Endodermal cell (in vitro differentiated cells): Measurements from ENCODE around the gene LPIN1. TPM values are rescaled to one million over a fixed set of nuclear protein-coding genes. Genes with fewer than 3 reads are reported as not detected.
A peak's percentile ranks its signal among the peaks of the same experiment; 100 is the strongest.

Experiments
- DNase-seq: peaks from one replicate; pipeline ENCODE4 v3.0.0-alpha.2; 2017
- H3K27ac ChIP-seq: 2 replicates; pipeline ENCODE4 v1.5.1; 2013; ENCODE audit warnings: mild to moderate bottlenecking, low read depth, low read length, moderate library complexity
- H3K27me3 ChIP-seq: 2 replicates; pipeline ENCODE4 v1.6.1; 2013; ENCODE audit warnings: mild to moderate bottlenecking, low read length, moderate library complexity; ENCODE audit not compliant: insufficient read depth, control insufficient read depth, poor library complexity, severe bottlenecking
- H3K36me3 ChIP-seq: 2 replicates; pipeline ENCODE4 v1.7.0; 2013; ENCODE audit warnings: mild to moderate bottlenecking, low read length, moderate library complexity; ENCODE audit not compliant: control insufficient read depth, insufficient read depth
- H3K4me1 ChIP-seq: one replicate; pipeline ENCODE4 v1.7.0; 2013; ENCODE audit warnings: low read length; ENCODE audit not compliant: control insufficient read depth, insufficient read depth
- H3K4me3 ChIP-seq: 2 replicates; pipeline ENCODE4 v1.5.1; 2013; ENCODE audit warnings: mild to moderate bottlenecking, low read length, moderate library complexity
- H3K9ac ChIP-seq: 2 replicates; pipeline ENCODE4 v1.6.1; 2013; ENCODE audit warnings: mild to moderate bottlenecking, low read length, moderate library complexity; ENCODE audit not compliant: poor library complexity, severe bottlenecking; ENCODE audit errors: extremely low read depth
- H3K9me3 ChIP-seq: 2 replicates; pipeline ENCODE4 v1.6.1; 2013; ENCODE audit warnings: mild to moderate bottlenecking, low read length, moderate library complexity; ENCODE audit not compliant: control insufficient read depth
- H3K27ac Mint-ChIP-seq: 2 replicates; pipeline ENCODE4 v1.8.0; 2020; ENCODE audit warnings: mixed read lengths
- H3K27me3 Mint-ChIP-seq: 2 replicates; pipeline ENCODE4 v1.8.0; 2021; ENCODE audit warnings: mild to moderate bottlenecking, mixed read lengths; ENCODE audit not compliant: insufficient read depth
- H3K36me3 Mint-ChIP-seq: 2 replicates; pipeline ENCODE4 v1.8.0; 2020; ENCODE audit warnings: low read depth, mixed read lengths
- H3K4me1 Mint-ChIP-seq: 2 replicates; pipeline ENCODE4 v1.8.0; 2020; ENCODE audit warnings: mixed read lengths
- H3K4me3 Mint-ChIP-seq: 2 replicates; pipeline ENCODE4 v1.8.0; 2020; ENCODE audit warnings: mild to moderate bottlenecking, moderate library complexity, mixed read lengths
- H3K9me3 Mint-ChIP-seq: 2 replicates; pipeline ENCODE4 v1.8.0; 2020; ENCODE audit warnings: mild to moderate bottlenecking, mixed read lengths
- WGBS, 2 experiments: methylation state at CpG; one replicate each; pipeline versions ENCODE4 v1.1.5 to v1.1.7; 2013; ENCODE audit warnings: missing lambda C conversion rate in 2 of 2, mixed read lengths in 1 of 2; ENCODE audit not compliant: insufficient coverage in 1 of 2, insufficient read length in 1 of 2; 5-methylcytosine and 5-hydroxymethylcytosine counted together
- total RNA-seq, 2 donors: library from RNA; stranded (reverse); fragmentation: NEBNext Ultra II Directional in 1 of 2; extraction: Animal tissue kit (Norgen Biotek cat#: 25700) in 1 of 2; gene quantifications; 2 replicates in 1 of 2; 3 replicates in 1 of 2; pipeline ENCODE4 v1.2.1, GENCODE V29; 2021
- TF ChIP-seq, protein P1 (sequence below): fragments of 200-600 bp; sonication (generic); conservative IDR thresholded peaks from 2 replicates; pipeline ENCODE4 v1.5.0; 2021; ENCODE audit warnings: antibody characterized with exemption, mild to moderate bottlenecking

Gene LPIN1
- total RNA-seq, 2 donors from 2014 or later: 23.9 to 24.3 TPM

DNA sequence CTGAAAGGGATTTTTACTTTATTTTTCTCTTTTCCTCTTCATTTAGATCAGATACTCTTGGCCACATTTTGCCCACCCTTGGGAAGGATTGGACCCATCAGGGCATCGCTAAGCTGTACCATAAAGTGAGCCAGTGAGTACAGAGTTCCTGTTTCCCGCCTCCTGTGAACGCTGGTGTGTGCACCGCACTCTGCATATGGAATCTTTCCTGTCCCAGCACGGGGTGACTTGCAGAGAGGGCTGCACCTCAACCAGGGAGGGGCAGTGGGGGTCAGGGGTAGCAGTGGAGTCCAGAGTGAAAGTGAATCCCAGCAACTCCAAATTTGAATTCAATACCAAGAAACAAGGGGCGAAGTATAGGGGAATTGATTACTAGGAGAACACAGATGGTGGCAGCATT is 58.6 kb downstream of the LPIN1 start:
- Mint-ChIP-seq H3K4me3 (no peak overlapping the region), H3K27me3 (no peaks in the 10 kb centered on the region), H3K4me1 (no peaks in the 10 kb centered on the region), H3K36me3 (peaks cover 46% of the 10 kb centered on the region), H3K9me3 (no peaks in the 10 kb centered on the region), H3K27ac (no peak overlapping the region)
- 91 to 95% methylated on average over 2 to 6 of the region's 6 CpGs for WGBS, 2 experiments
- peak; percentile 20 for DNase-seq
- no peaks in the 10 kb centered on the region for H3K9me3 ChIP-seq
- peaks cover 60% of the 10 kb centered on the region for H3K36me3 ChIP-seq
- no peaks in the 10 kb centered on the region for H3K27me3 ChIP-seq
- TF ChIP-seq, protein P1, sequence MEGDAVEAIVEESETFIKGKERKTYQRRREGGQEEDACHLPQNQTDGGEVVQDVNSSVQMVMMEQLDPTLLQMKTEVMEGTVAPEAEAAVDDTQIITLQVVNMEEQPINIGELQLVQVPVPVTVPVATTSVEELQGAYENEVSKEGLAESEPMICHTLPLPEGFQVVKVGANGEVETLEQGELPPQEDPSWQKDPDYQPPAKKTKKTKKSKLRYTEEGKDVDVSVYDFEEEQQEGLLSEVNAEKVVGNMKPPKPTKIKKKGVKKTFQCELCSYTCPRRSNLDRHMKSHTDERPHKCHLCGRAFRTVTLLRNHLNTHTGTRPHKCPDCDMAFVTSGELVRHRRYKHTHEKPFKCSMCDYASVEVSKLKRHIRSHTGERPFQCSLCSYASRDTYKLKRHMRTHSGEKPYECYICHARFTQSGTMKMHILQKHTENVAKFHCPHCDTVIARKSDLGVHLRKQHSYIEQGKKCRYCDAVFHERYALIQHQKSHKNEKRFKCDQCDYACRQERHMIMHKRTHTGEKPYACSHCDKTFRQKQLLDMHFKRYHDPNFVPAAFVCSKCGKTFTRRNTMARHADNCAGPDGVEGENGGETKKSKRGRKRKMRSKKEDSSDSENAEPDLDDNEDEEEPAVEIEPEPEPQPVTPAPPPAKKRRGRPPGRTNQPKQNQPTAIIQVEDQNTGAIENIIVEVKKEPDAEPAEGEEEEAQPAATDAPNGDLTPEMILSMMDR: no peak
- no peaks in the 10 kb centered on the region for H3K4me1 ChIP-seq
- no peak overlapping the region for H3K4me3 ChIP-seq
- H3K27ac ChIP-seq: no peak overlapping the region
- H3K9ac ChIP-seq: no peak overlapping the region

DNA sequence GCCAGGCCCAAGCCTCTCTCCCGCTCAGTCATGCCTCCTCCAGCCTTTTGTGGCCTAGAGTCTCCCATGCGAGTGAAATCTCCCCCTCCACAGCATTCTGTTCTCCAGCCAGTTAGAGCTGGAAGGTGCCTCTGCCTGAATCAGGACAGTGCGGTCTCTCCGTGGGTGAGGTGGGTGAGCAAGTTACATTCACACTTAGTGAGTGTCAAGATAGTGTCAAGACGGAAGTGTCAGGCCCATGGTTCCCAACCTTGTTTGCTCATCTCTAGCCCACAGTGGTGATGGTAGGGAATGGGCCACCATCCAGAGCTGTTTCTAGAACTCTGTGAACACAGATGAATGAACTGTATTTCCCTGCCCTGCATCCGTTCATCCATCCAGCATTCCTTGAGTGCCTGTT is 59.5 kb downstream of the LPIN1 start:
- no peaks in the 10 kb centered on the region for H3K9me3 Mint-ChIP-seq
- H3K4me1 Mint-ChIP-seq: no peaks in the 10 kb centered on the region
- no peak overlapping the region for H3K4me3 Mint-ChIP-seq
- H3K27ac Mint-ChIP-seq: no peak overlapping the region
- TF ChIP-seq, protein P1: no peak
- DNase-seq: peak; percentile 26
- H3K4me3 ChIP-seq: no peak overlapping the region
- H3K9ac ChIP-seq: no peak overlapping the region
- H3K27ac ChIP-seq: no peak overlapping the region
- no peaks in the 10 kb centered on the region for H3K9me3 ChIP-seq
- WGBS, 2 experiments: 92 to 97% methylated on average over 5 to 6 of the region's 6 CpGs
- H3K27me3 Mint-ChIP-seq: no peaks in the 10 kb centered on the region
- H3K36me3 Mint-ChIP-seq: peaks cover 50% of the 10 kb centered on the region
- H3K27me3 ChIP-seq: no peaks in the 10 kb centered on the region
- peaks cover 60% of the 10 kb centered on the region for H3K36me3 ChIP-seq
- H3K4me1 ChIP-seq: no peaks in the 10 kb centered on the region

DNA sequence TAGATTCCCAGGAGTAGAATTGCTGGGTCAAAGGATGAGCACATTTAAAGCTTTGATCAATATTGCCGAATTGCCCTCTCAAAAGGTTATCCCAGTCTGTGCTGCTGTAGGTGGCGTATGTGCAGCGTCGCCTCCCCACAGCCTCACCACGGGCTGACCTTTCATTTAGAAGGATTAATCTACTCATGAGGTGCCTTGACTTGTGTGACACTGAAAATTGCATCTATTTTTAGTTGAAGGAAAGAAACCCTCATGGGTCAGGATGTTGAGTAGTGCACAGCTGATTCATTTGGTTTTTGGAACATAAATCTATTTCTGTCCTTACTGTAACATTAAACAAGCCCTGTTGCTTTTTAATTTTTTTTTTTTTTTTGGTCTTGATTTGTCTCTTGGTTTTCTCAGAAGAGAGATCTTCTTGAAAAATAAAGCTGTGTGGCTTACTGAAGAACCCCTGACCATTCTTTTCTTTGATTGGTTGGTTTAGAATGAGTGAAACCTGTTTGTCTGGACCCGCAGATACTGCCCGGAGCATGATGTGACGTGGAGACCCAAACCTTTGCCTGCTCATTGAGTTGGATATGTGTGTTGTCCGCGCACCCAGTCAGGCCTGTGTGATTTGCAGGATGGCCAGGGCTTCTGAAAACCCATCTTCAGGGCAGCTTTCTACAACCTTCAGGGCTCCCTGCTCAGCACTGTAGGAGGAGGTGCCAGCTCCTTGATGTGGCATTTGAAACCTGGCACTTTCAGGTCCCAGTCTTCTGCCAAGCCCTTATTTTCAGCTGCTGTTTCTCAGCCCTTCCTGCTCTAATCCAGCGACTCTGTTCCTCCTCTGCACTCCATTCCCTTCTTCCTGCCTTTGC is 61.0 kb downstream of the LPIN1 start:
- Mint-ChIP-seq H3K27ac (no peak overlapping the region), H3K4me3 (no peak overlapping the region), H3K36me3 (peaks cover 54% of the 10 kb centered on the region), H3K27me3 (no peaks in the 10 kb centered on the region), H3K9me3 (no peaks in the 10 kb centered on the region), H3K4me1 (no peaks in the 10 kb centered on the region)
- no peaks in the 10 kb centered on the region for H3K9me3 ChIP-seq
- H3K36me3 ChIP-seq: peaks cover 56% of the 10 kb centered on the region
- H3K27ac ChIP-seq: no peak overlapping the region
- TF ChIP-seq, protein P1: no peak
- H3K27me3 ChIP-seq: no peaks in the 10 kb centered on the region
- no peaks in the 10 kb centered on the region for H3K4me1 ChIP-seq
- H3K4me3 ChIP-seq: no peak overlapping the region
- no peak overlapping the region for H3K9ac ChIP-seq
- 93 to 98% methylated on average over 11 of the region's 11 CpGs for WGBS, 2 experiments
- no peak for DNase-seq
